ENCODE results near the gene PSMD5. TPM values are rescaled to one million over a fixed set of nuclear protein-coding genes. Genes with fewer than 3 reads are reported as not detected.

The PSMD5 gene
- total RNA-seq (2021) = 64.9 and 67.0 TPM in 2 replicates
- percentile 93 among the genes with signal in this experiment for Bru-seq, nascent RNA
- percentile 91 among the genes with signal in this experiment for BruChase-seq, experiment 1, labeled RNA remaining after a 2-hour chase
- percentile 91 among the genes with signal in this experiment for BruChase-seq, experiment 2, labeled RNA remaining after a 6-hour chase
- long read RNA-seq, transcript PSMD5-201 (10 exons, 3,443 nt) = major isoform, 163 of 189 reads
- long read RNA-seq, partial matches to known transcripts = 8 of 189 reads
- long read RNA-seq, other reads (novel, unspliced or antisense) = 17 of 189 reads

DNA sequence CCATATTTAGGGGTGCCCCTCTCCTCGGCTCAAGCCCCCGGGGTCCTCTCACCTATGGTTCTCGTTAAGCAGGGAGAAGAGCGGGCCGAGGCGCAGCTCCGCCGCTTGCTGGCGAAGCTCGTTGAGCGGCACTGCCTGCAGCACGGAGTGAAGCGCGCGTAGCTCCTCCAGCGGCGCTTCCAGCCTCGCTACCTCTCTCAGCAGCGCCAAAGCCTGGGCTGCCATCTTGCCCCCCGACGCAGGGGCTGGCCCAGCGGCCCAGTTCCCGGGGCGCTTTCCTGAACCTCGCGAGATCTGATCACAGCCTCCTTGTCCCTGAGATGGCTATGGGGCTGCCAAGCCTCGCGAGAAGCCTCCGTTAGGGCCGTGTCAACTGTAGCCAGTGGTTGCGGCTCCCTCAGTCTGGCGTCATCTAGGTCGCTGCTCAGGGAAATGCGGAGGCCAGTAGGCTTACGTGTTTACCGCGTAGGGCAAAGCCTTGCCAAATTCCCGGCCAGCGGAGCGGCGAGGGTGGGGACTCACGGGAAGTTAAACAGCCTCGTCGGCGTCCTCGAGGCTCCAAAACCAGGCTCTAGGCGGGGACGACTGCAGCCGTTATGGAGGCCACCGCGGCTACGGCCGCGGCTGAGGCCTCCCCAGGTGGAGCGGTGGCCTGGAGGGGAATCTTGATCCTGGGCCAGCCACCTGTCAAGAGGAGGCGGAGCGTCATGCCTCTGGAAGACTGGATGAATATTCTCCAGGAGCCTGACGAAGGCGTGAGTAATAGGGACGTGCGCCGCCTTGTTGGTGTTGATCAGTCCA lies at the start of gene PSMD5:
PSMD5 (minus strand) TSS at position 238 of the 801 bp plus-strand sequence; CDS start at position 225, 13 bp downstream.
- BruUV-seq (replicated peaks) = no TSS peak

DNA sequence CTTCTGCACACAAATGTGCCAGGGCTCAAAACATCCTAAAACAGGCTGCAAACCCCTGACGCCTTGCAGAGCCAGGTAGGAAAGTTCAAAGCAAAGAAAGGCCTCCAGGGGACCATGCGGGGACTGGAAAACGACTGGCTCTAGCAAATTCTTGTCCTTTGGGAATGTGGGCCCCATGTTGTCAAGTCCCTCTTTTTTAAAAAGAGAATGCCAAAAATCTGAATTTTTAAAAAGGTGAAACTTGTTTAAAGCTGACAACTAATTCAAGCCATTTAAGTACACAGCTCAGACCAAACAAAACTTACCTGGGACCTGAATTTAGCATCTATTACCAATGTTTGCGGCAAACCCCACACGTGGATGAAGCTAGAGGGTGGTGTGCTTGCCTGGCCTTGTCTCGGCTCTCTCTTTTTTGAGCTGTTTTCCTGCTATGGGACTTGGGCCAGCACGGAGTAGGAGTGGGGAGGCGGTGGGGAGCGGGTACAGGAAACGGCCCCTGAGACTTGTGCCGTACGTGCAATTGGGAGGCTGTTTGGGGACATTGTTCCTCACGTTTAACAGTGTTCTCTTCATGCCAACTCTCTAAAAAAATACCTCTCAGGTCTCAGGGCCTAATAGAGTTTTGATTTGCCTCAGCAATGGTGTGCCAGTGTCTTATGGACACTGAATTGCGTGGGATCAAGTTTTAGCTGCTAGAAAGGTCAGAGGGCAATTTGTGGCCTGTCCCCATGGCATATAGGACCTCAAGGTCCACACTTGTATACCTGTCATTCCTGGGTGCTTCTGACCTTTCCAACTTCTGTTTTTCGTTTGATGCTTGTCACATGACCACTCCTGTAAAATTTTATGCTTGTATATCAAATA lies 49.4 kb upstream of the PSMD5 start:
- H3K27ac ChIP-seq (ENCODE audit: low read depth, low read length, poor library complexity, severe bottlenecking) = no peak overlapping the region
- no peak for TF ChIP-seq EZH2 (IDR thresholded peaks at IDR 0.05; ENCODE audit: borderline replicate concordance, low read depth, low read length, poor library complexity, severe bottlenecking)
- TF ChIP-seq, protein P1, sequence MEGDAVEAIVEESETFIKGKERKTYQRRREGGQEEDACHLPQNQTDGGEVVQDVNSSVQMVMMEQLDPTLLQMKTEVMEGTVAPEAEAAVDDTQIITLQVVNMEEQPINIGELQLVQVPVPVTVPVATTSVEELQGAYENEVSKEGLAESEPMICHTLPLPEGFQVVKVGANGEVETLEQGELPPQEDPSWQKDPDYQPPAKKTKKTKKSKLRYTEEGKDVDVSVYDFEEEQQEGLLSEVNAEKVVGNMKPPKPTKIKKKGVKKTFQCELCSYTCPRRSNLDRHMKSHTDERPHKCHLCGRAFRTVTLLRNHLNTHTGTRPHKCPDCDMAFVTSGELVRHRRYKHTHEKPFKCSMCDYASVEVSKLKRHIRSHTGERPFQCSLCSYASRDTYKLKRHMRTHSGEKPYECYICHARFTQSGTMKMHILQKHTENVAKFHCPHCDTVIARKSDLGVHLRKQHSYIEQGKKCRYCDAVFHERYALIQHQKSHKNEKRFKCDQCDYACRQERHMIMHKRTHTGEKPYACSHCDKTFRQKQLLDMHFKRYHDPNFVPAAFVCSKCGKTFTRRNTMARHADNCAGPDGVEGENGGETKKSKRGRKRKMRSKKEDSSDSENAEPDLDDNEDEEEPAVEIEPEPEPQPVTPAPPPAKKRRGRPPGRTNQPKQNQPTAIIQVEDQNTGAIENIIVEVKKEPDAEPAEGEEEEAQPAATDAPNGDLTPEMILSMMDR (conservative IDR thresholded peaks at IDR 0.05; ENCODE audit: low read depth, low read length) = no peak
- POLR2A ChIA-PET (ENCODE audit: low non-redundant PET) = interaction anchor here (0.6 kb wide), 1 partner anchor 296 kb away, joined by 7 read pairs; no protein-coding TSS in a partner anchor
- H3K4me1 ChIP-seq (ENCODE audit: insufficient read depth, low read length, poor library complexity, severe bottlenecking) = peaks cover 11% of the 10 kb centered on the region
- H3K27me3 ChIP-seq (replicated peaks; ENCODE audit: insufficient read depth, low read depth, low read length, poor library complexity) = no peaks in the 10 kb centered on the region
- no peak for DNase-seq (ENCODE audit: low spot score)
- intact Hi-C loops (cut with micrococcal nuclease; ENCODE audit: unreplicated experiment) = no loop called here
- H3K9me3 ChIP-seq (ENCODE audit: low read depth, low read length, poor library complexity, severe bottlenecking) = no peaks in the 10 kb centered on the region
- no peak overlapping the region for H3K4me3 ChIP-seq (ENCODE audit: low read depth, low read length, poor library complexity, severe bottlenecking)
- no peaks in the 10 kb centered on the region for H3K36me3 ChIP-seq (ENCODE audit: insufficient read depth, low read length, poor library complexity, severe bottlenecking)
- CTCF ChIA-PET = no interaction called here
- BruUV-seq (replicated peaks) = no TSS peak

More for the DNA sequence above, at the start of gene PSMD5:
- Histone ChIP-seq H3K27ac (ENCODE audit: low read depth, low read length, poor library complexity, severe bottlenecking) (peak within 1 kb of the TSS; percentile 94), H3K27me3 (replicated peaks; ENCODE audit: insufficient read depth, low read depth, low read length, poor library complexity) (no peaks in the 10 kb centered on the region), H3K4me1 (ENCODE audit: insufficient read depth, low read length, poor library complexity, severe bottlenecking) (peaks cover 6% of the 10 kb centered on the region), H3K36me3 (ENCODE audit: insufficient read depth, low read length, poor library complexity, severe bottlenecking) (no peaks in the 10 kb centered on the region), H3K4me3 (ENCODE audit: low read depth, low read length, poor library complexity, severe bottlenecking) (peak within 1 kb of the TSS; percentile 76), H3K9me3 (ENCODE audit: low read depth, low read length, poor library complexity, severe bottlenecking) (no peaks in the 10 kb centered on the region)
- TF ChIP-seq, protein P1 (conservative IDR thresholded peaks at IDR 0.05; ENCODE audit: low read depth, low read length) = no peak
- no peak for TF ChIP-seq EZH2 (IDR thresholded peaks at IDR 0.05; ENCODE audit: borderline replicate concordance, low read depth, low read length, poor library complexity, severe bottlenecking)
- POLR2A ChIA-PET (ENCODE audit: low non-redundant PET) = no interaction called here
- intact Hi-C loops (cut with micrococcal nuclease; ENCODE audit: unreplicated experiment) = no loop called here
- peak; percentile 99 for DNase-seq (ENCODE audit: low spot score)
- CTCF ChIA-PET = no interaction called here

DNA sequence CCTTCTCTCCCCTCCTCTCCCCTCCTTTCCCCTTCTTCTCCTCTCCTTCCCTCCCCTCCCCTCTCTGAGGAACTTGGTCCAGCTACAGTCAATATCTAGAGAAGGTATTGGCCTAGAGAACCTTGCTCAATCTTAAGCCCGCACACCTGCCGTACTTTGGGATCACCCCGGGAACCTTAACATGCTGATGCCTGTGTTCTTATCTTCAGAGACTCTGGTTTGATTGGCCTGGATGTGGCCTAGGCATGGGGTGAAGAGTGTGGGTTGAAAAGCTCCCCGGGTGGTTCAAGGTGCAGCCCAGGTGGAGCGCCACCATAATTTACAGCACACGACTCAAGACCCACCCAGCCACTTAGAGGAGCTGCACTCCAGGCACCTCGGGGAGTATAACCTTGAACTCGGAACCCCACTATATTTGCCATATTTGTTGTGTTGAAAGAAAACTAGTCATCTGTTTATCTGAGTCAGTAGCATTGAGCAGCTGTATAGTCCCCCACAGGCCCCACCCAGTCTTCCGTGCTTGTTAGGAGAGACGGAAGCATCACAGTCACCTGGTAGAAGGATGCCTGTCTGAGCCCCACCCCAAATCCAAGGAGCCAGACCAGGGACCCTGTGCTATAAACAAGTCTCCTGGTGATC lies 48.6 kb upstream of the PSMD5 start:
- Histone ChIP-seq H3K4me1 (ENCODE audit: insufficient read depth, low read length, poor library complexity, severe bottlenecking) (peaks cover 11% of the 10 kb centered on the region), H3K36me3 (ENCODE audit: insufficient read depth, low read length, poor library complexity, severe bottlenecking) (no peaks in the 10 kb centered on the region), H3K4me3 (ENCODE audit: low read depth, low read length, poor library complexity, severe bottlenecking) (no peak overlapping the region), H3K27me3 (replicated peaks; ENCODE audit: insufficient read depth, low read depth, low read length, poor library complexity) (no peaks in the 10 kb centered on the region), H3K27ac (ENCODE audit: low read depth, low read length, poor library complexity, severe bottlenecking) (no peak overlapping the region), H3K9me3 (ENCODE audit: low read depth, low read length, poor library complexity, severe bottlenecking) (no peaks in the 10 kb centered on the region)
- TF ChIP-seq, protein P1 (conservative IDR thresholded peaks at IDR 0.05; ENCODE audit: low read depth, low read length) = no peak
- no peak for TF ChIP-seq EZH2 (IDR thresholded peaks at IDR 0.05; ENCODE audit: borderline replicate concordance, low read depth, low read length, poor library complexity, severe bottlenecking)
- POLR2A ChIA-PET (ENCODE audit: low non-redundant PET) = no interaction called here
- CTCF ChIA-PET = no interaction called here
- DNase-seq (ENCODE audit: low spot score) = no peak
- intact Hi-C loops (cut with micrococcal nuclease; ENCODE audit: unreplicated experiment) = no loop called here
- BruUV-seq (replicated peaks) = no TSS peak

Measured in A673 (cell line).